Breast epithelium (tissue), 3 donors: ENCODE results near the gene ANKRD29.

ENCODE experiments used
- POLR2A ChIP-seq: fragments of 450-650 bp; IDR thresholded peaks from one replicate; pipeline ENCODE4 v1.6.1; 2016; ENCODE audit warnings: antibody characterized with exemption, mild to moderate bottlenecking, moderate library complexity
- TF ChIP-seq, protein P1 (sequence below), 3 donors: fragments of 450-650 bp; IDR thresholded peaks; one replicate each; pipeline ENCODE4 v1.5.1; 2016 to 2017; ENCODE audit warnings: antibody characterized with exemption in 3 of 3, mild to moderate bottlenecking in 3 of 3, moderate library complexity in 3 of 3

DNA sequence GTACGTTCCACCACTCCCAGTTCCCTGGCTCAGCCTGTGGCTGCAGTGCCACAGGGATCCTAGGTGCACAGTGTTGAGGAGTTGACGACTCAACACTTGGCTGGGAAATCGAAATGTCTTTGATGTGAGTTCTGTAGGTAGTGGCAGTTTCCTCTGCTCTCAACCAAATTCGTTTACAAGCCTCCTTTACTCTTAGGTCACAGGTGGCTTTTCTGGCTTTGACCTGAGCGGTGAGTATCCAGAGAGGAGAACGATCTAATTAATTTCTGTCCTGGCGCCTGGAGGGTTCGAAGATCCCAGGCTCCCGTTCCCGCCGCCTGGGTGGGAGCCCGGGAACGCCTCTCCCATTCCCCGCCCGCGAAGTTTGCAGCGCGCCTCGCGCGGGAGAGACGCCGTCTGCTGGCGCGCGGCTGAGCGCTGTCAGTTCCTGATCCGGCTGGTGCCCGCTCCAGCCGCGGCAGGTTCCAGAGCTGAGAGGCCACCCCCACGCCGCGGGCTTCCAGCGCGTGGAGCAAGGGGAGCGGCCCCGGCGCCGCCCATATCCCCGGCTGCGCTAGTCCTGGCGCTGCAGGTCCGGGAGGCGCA, 26.4 kb upstream of the ANKRD29 start, which contains the start of gene LAMA3:
- TF ChIP-seq, protein P1, sequence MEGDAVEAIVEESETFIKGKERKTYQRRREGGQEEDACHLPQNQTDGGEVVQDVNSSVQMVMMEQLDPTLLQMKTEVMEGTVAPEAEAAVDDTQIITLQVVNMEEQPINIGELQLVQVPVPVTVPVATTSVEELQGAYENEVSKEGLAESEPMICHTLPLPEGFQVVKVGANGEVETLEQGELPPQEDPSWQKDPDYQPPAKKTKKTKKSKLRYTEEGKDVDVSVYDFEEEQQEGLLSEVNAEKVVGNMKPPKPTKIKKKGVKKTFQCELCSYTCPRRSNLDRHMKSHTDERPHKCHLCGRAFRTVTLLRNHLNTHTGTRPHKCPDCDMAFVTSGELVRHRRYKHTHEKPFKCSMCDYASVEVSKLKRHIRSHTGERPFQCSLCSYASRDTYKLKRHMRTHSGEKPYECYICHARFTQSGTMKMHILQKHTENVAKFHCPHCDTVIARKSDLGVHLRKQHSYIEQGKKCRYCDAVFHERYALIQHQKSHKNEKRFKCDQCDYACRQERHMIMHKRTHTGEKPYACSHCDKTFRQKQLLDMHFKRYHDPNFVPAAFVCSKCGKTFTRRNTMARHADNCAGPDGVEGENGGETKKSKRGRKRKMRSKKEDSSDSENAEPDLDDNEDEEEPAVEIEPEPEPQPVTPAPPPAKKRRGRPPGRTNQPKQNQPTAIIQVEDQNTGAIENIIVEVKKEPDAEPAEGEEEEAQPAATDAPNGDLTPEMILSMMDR (IDR thresholded peaks at IDR 0.05) = no peak
- TF ChIP-seq POLR2A = no peak
